NOMO-1 (cell line): Measurements from ENCODE around the gene SPIN1.

Experiments used
- DNase-seq, 2 experiments: peaks; one replicate each; lab custom pipeline; 2025; ENCODE audit not compliant: unreplicated experiment in 2 of 2; lab: John Stamatoyannopoulos, UW

SPIN1 gene

DNA sequence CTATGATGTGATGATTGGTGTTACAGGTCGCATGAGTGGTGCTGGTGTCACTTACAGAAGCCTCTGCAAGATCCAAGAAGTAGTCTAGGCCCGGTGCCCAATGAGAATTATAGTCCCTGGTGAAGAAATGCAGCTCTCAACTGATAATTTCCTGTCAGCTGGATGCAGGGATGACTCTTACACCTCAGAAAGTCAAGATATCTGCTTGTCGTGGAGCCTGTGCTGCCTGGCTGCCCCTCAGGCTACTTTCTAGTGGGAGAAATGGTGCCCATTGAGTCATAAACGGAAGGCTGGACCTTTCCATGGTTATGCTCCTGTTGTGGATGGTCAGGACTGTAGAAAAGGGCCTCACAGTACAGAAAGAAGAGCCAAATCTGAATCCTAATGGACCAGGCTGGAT lies 99.9 kb downstream of the SPIN1 start:
- no peak for DNase-seq

GRCh38 chr9:88494983-88495721 lies 106.9 kb downstream of the SPIN1 start:
- no peak for DNase-seq

DNA sequence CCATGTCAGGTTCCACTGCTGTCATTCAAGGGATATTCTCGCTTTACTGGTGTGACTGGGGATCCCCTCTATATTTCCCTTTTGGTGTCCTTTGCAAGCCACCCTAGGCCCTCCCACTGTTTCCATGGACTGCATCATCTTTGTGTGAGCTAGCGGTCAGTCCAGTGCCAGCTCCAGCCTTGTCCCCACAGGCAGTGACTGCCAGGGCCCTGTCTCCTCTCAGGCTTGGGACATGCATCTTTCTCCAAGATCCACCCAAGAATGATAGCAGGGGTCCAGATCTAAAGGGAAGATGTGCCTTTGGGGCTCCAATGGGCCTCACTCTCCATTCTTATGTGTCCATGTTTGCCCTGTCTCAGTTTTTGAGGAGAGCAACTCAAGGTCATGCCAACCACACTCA lies 109.0 kb downstream of the SPIN1 start:
- DNase-seq, result no peak

DNA sequence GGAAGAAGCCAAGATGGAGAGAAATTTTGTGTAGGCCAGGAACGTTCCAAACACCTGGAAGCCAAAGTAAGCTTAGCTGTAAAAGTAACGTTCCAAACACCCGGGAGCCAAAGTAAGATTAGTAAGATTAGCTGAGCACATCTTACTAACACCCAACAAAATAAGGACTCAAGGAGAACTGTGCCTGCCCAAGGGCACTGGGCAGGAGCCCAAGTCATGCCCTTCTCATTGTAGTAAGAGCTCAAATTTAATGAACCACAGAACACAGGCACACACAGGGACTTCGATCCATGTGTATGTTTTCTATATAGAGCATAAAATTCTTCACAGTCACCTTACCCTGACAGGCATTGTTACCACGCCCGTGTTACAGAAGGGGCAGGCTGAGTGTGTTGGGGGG lies 110.6 kb downstream of the SPIN1 start:
- DNase-seq, result no peak

GRCh38 chr9:88501086-88501485 lies 112.8 kb downstream of the SPIN1 start:
- no peak for DNase-seq

DNA sequence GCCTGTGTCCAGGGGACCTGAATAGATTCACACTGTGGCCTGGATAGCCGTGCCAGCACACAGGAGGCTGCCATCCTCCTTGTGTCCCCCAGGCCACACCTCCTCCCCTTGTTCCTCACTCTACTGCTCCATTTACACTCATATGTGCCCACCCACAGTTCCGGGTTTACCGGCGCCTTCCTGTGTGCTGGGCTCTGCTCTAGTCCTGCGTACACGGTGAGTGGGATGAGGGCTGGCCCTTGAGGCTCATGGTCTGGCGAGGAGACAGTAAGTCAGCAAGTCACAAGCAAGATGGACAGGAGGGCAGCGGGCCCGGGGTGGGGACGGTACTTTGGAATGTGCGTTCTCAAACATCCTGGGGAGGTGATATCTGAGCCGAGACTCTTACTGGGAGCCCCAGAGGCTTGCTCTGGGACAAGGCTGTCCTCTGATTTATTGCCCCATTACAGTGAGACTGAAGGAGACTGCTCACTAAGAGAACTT lies 114.3 kb downstream of the SPIN1 start:
- no peak for DNase-seq

- no peak for DNase-seq
Measured at GRCh38 chr9:88503081-88503844, 115.0 kb downstream of the SPIN1 start.

GRCh38 chr9:88503845-88504764 lies 115.9 kb downstream of the SPIN1 start:
- no peak for DNase-seq

- DNase-seq, result no peak
Measured at GRCh38 chr9:88508326-88508725, 120.1 kb downstream of the SPIN1 start.

- no peak for DNase-seq
Measured at GRCh38 chr9:88511906-88512305, 123.7 kb downstream of the SPIN1 start.

- DNase-seq, result no peak
Measured at GRCh38 chr9:88514247-88514646, 126.0 kb downstream of the SPIN1 start.

DNA sequence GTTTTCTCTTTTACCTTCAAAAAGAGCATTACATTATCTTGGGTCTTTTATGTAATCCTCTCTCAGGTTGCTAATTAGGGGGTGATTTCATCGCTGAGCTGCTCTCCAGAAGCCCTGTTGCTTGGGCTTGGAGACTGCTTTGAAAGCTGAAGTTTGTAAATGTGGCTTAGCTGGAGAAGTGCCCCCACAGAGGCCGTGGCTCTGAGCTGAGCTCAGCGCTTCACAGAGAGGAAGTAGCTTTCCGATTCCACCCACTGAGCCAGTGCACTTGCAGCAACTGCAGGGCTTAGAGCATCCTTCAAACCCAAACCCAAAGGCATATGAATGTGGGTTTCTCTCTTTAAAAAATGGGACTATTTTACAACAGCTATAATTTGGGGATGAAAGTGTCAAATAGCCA lies 133.1 kb downstream of the SPIN1 start:
- DNase-seq, result peak; percentile 9 to 26

DNA sequence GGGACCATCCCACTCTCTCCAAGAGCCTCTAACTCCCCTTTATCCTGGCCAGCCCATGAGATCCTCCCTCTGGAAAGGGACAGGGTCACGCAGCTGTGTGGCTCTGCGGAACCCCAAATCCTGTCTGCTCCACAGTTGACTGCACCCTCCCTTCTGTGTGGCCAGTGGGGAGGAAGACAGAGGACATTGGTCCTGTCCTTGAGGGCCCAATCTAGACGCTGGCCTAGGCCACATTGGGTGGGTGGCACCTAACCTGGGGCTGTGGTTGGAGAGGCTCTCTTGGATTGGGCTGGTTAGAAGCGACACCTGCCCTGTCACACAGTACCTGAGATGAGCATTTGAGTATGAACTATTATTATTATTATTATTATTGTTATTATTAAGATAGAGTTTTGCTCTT lies 134.1 kb downstream of the SPIN1 start:
- DNase-seq, result no peak

DNA sequence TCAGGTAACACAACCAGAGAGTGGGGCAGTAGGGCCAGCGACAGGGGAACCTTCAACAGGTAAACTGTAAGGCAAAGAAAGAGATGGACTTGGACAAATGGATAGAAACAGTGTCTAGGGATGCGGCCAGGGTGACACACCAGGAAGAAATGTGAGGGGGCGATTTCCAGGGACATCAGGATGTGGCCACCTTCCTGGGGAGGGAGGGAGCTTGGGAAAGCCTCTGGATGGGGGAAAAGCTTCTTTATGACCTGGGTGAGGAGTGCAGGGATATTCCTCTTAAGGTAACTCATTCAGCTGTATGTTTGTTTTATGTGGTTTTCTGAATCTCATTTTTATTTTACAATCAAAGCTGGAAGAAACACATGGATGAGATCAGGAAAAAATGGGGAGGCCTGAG lies 134.8 kb downstream of the SPIN1 start:
- DNase-seq, result no peak

DNA sequence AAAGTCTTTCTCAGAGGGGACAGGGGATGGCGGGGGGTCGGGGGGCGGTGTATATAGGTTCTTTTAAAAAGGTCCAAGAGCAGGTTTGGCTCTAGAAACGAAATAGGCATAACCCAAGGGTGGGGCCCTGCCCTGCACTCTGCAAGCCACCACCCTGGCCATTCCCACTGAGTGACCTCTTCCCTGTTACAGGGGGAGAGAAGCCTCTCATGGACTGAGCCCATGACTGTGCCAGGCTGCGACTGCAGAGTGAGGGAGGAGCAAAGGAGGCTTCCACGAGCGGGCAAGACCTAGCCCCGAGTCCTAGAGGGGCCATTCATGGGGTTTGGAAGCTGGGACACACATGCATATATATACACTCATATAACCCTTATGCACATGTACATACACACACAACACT lies 136.7 kb downstream of the SPIN1 start:
- DNase-seq, result no peak

GRCh38 chr9:88527618-88528017 lies 139.4 kb downstream of the SPIN1 start:
- DNase-seq, result no peak
